GM20000 (cell line): ENCODE results near the gene ZNF219.

Experiments
- DNase-seq: peaks from one replicate; pipeline ENCODE4 v3.0.0; 2012; ENCODE audit warnings: low spot score
- TF ChIP-seq, protein P1 (sequence below): IDR thresholded peaks from 2 replicates; pipeline ENCODE4 v1.5.1; 2012; ENCODE audit warnings: mild to moderate bottlenecking, control low read depth; ENCODE audit errors: extremely low read depth, missing control alignments

Gene ZNF219

DNA sequence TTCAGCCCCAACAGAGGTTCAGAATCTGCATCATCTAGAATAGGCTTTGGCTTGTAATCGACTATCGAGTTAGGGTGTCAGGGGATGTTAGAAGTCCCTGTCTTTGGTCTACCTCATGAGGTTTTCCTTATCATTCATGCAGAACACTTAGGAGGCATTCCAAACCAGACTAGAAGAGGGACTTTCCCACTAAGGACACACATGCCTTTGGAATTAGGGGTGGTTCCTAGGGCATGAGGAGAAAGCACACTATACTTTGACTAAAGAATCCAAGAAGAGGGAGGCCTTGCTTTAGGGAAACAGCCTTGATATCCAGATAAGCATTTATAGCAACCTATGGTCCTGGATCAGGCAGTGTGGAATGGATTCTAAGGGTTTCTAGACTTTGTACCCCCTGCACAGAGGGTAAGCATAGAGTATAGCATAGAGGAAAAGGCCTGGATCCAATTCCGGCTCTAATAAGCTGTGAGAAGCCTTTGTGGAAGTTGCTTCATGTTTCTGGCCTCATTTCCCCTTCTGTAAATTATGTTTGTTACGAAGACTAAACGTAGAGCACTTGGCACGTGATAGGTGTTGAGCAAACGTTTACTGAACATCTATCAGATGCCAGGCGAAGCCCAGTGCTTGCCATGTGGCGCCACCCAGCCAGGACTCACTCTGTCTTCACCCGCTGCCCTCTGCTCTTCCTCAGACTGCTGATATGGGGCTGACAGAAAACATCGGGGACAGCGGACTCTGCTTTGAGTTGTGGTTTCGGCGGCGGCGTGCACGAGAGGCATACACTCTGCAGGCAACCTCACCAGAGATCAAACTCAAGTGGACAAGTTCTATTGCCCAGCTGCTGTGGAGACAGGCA is 13.2 kb downstream of the ZNF219 start:
- no peak for DNase-seq
- TF ChIP-seq, protein P1, sequence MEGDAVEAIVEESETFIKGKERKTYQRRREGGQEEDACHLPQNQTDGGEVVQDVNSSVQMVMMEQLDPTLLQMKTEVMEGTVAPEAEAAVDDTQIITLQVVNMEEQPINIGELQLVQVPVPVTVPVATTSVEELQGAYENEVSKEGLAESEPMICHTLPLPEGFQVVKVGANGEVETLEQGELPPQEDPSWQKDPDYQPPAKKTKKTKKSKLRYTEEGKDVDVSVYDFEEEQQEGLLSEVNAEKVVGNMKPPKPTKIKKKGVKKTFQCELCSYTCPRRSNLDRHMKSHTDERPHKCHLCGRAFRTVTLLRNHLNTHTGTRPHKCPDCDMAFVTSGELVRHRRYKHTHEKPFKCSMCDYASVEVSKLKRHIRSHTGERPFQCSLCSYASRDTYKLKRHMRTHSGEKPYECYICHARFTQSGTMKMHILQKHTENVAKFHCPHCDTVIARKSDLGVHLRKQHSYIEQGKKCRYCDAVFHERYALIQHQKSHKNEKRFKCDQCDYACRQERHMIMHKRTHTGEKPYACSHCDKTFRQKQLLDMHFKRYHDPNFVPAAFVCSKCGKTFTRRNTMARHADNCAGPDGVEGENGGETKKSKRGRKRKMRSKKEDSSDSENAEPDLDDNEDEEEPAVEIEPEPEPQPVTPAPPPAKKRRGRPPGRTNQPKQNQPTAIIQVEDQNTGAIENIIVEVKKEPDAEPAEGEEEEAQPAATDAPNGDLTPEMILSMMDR, result no peak

DNA sequence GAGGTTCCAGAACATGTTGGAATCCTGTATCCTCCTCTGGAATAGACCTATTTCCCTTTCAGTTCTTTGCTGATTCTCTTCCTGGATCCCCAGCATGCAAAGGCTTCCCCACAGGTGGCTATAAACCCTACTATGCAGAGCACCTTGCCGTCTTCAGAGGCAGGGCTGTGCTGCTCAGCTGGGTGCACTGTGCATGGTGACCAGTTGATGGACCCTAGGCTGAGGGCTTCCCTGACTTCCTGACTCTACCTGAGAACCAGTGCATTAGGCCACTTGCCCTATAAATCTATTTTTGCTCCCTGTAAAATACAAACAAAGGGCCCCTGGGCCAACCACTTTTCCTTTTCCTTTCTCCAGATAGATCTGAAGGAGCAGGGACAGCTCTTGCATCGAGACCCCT is 14.1 kb downstream of the ZNF219 start:
- TF ChIP-seq, protein P1, result no peak
- no peak for DNase-seq

DNA sequence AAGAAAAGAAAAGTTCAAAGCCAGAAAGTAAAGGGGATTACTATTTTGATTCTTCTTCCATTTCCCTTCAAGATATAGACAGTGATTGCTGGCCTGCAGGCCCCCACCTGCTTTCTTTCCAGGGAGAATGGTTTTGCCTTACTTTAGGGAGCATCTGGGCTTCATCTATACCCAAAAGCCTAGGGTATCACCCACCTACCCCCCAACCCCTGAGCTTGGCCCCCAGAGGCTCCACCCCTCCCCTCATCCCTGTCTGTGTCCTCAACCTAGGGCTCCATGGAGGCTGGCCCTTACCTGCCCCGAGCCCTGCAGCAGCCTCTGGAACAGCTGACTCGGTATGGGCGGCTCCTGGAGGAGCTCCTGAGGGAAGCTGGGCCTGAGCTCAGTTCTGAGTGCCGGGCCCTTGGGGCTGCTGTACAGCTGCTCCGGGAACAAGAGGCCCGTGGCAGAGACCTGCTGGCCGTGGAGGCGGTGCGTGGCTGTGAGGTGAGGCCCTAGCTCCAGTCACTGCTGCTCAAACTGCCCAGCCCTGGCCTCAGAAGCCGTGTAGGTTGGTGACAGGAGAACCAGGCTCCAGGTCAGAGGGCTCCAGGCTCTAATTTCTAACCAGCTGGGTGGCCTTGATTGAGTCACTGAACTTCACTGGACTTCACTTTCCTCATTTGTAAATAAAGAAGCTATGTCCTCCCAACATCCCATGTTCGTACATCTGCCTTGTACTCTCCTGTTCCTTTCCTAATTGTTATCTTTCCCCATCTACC is 14.7 kb downstream of the ZNF219 start:
- no peak for DNase-seq
- TF ChIP-seq, protein P1, result no peak

DNA sequence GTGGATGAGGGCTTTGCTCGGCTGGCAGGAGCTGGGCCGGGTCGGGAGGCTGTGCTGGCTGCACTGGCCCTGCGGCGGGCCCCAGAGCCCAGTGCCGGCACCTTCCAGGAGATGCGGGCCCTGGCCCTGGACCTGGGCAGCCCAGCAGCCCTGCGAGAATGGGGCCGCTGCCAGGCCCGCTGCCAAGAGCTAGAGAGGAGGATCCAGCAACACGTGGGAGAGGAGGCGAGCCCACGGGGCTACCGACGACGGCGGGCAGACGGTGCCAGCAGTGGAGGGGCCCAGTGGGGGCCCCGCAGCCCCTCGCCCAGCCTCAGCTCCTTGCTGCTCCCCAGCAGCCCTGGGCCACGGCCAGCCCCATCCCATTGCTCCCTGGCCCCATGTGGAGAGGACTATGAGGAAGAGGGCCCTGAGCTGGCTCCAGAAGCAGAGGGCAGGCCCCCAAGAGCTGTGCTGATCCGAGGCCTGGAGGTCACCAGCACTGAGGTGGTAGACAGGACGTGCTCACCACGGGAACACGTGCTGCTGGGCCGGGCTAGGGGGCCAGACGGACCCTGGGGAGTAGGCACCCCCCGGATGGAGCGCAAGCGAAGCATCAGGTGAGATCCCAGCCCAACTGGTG is 16.8 kb downstream of the ZNF219 start:
- no peak for DNase-seq

DNA sequence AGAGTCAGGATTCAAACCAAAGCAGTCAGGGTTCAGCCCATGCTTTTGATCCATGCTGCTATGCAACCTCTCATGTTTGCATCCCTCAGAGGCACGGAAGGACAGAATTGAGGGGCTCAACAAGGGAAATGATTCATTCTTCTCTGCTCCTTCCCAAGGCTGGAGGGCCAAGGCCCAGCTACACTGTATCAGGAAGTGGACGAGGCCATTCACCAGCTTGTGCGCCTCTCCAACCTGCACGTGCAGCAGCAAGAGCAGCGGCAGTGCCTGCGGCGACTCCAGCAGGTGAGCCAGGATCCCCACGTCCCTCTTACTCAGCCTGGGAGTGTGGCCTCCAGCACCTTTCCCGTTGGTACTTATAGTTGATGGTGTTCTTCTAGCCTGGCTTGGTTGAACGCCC is 19.7 kb downstream of the ZNF219 start:
- TF ChIP-seq, protein P1, result no peak
- DNase-seq, result no peak

More for the DNA sequence above, 16.8 kb downstream of the ZNF219 start:
- TF ChIP-seq, protein P1, result no peak

DNA sequence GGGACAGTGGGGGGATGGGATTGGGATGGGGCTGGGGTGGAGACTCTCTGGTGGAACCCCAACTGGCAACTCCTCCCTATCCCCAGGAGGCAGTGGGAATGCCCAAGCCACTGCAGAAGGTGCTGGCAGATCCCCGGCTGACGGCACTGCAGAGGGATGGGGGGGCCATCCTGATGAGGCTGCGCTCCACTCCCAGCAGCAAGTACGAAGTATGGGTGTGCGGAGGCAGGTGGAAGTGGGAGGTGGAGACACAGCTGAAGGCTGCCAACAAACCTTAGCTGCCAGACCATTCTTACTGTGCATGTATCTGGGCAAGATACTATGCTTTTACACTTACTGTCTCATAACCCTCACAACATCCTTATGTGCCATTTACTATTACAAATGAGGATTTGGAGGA is 20.2 kb downstream of the ZNF219 start:
- TF ChIP-seq, protein P1, result no peak
- DNase-seq, result no peak

DNA sequence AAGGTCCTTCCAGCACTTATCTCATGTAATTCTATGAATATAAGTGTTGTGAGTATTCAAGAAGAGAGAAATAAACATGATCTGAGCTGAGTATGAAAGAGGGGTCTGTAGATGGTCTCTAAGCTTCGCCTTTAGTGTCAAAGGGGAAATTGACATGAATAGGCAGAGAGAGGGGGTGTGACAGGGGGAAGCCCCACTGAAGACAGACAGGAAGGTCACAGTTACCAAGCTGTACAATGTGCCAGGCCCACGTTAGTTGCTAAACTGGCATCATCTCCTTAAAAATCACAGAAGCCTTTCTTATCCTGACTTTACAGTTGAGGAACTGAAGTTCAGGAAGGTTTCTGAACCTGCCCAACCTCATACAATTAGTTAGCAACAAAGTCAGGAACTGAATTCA is 20.8 kb downstream of the ZNF219 start:
- TF ChIP-seq, protein P1, result no peak
- peak; percentile 26 for DNase-seq
